CD8-positive, alpha-beta memory T cell (primary cell): ENCODE results near the gene UBASH3A. TPM values are rescaled to one million over a fixed set of nuclear protein-coding genes. Genes with fewer than 3 reads are reported as not detected.

ENCODE experiments used
- polyA plus RNA-seq: library from polyadenylated mRNA; unstranded; fragments of 300-500 nt; fragmentation: Illumina TruSeq; gene quantifications from one replicate; pipeline ENCODE4 v1.2.3, GENCODE V29; 2021
- total RNA-seq, 2 experiments: library from RNA; stranded (reverse); gene quantifications; one replicate each; pipeline ENCODE4 v1.2.3, GENCODE V29; 2021

UBASH3A gene
- total and polyA plus RNA-seq, 3 experiments from 2014 or later: 36.4 to 55.1 (median 38.7) TPM

Other genes with a start within 250 kb of the UBASH3A start
- gene ABCG1, start 184.8 kb upstream of the UBASH3A start, total RNA-seq: 1 to 10 TPM; 3.7 to 3.8 TPM
- gene ABCG1, start 184.8 kb upstream of the UBASH3A start, polyA plus RNA-seq: 15.7 TPM
- not detected for gene TFF3, start 88.5 kb upstream of the UBASH3A start, total RNA-seq
- not detected for gene TFF3, start 88.5 kb upstream of the UBASH3A start, polyA plus RNA-seq
- gene TFF2, start 52.9 kb upstream of the UBASH3A start, total RNA-seq: not detected
- gene TFF2, start 52.9 kb upstream of the UBASH3A start, polyA plus RNA-seq: not detected
- gene TFF1, start 37.4 kb upstream of the UBASH3A start, total RNA-seq: not detected
- gene TFF1, start 37.4 kb upstream of the UBASH3A start, polyA plus RNA-seq: not detected
- 10 to 100 TPM; 19.6 to 20.4 TPM for gene TMPRSS3, start 7.8 kb upstream of the UBASH3A start, total RNA-seq
- 2.0 TPM for gene TMPRSS3, start 7.8 kb upstream of the UBASH3A start, polyA plus RNA-seq
- gene RSPH1, start 92.3 kb downstream of the UBASH3A start, total RNA-seq: not detected
- gene RSPH1, start 92.3 kb downstream of the UBASH3A start, polyA plus RNA-seq: not detected
- gene SLC37A1, start 110.0 kb downstream of the UBASH3A start, total RNA-seq: 10 to 100 TPM; 16.6 to 16.9 TPM
- 6.5 TPM for gene SLC37A1, start 110.0 kb downstream of the UBASH3A start, polyA plus RNA-seq
- gene PDE9A, start 249.7 kb downstream of the UBASH3A start, total RNA-seq: 1 to 10 TPM; 1.5 to 2.6 TPM
- 1.7 TPM for gene PDE9A, start 249.7 kb downstream of the UBASH3A start, polyA plus RNA-seq